GM19438 (cell line): ENCODE results near the gene BANP.
A peak's percentile ranks its signal among the peaks of the same experiment; 100 is the strongest.
"Not testable (repeated sequence)": the region's sequence is repeated elsewhere in the genome, so short reads cannot be mapped to it uniquely, and the experiment has no call there.

Source experiments
- ATAC-seq: cut with Tn5 transposase; IDR thresholded peaks from one replicate; pipeline ENCODE4 v1.9.1; 2021; ENCODE audit warnings: low read depth; ENCODE audit not compliant: unreplicated experiment

The BANP gene, protein sequence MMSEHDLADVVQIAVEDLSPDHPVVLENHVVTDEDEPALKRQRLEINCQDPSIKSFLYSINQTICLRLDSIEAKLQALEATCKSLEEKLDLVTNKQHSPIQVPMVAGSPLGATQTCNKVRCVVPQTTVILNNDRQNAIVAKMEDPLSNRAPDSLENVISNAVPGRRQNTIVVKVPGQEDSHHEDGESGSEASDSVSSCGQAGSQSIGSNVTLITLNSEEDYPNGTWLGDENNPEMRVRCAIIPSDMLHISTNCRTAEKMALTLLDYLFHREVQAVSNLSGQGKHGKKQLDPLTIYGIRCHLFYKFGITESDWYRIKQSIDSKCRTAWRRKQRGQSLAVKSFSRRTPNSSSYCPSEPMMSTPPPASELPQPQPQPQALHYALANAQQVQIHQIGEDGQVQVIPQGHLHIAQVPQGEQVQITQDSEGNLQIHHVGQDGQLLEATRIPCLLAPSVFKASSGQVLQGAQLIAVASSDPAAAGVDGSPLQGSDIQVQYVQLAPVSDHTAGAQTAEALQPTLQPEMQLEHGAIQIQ

DNA sequence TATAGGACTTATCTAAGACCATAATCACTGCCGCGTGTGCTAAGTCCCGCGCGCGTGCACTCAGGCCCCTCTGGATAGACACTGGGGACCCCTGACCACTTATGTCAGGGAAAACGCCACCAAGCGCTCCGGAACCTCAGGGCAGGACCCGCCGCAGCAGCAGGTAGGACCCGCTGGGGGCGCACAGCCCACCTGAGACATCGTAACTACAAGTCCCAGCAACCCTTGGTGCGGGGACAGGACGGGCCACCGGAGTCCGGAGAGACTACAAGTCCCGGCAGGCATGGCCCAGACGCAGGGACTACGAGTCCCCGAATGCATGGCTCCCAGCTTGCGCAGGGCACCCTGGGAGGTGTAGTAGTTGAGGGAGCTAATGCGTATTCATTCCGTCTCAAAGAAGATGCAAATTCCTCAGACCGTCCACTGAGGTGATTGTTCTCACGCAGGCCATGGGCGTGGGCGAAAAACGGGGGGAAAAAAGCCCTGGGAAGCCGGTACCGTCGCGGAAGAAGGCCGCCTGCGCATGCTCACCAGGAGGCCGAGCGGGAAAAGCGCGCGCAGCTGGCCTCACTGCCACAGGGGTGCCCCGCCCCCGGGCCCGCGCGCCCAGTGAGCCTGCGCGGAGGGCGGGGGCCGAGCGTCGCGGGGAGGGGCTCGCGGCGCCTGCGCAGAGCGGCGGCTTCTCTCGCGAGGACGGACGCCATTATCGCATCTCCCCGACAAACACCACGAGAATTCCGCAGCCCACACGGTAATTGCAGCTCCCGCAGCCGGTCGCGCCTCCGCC is at the start of gene BANP:
Gene BANP, plus strand, starts transcription at position 670 of the 787 bp plus-strand sequence. CDS start 23,682 bp downstream, outside the sequence.
- ATAC-seq, result peak; percentile 88

DNA sequence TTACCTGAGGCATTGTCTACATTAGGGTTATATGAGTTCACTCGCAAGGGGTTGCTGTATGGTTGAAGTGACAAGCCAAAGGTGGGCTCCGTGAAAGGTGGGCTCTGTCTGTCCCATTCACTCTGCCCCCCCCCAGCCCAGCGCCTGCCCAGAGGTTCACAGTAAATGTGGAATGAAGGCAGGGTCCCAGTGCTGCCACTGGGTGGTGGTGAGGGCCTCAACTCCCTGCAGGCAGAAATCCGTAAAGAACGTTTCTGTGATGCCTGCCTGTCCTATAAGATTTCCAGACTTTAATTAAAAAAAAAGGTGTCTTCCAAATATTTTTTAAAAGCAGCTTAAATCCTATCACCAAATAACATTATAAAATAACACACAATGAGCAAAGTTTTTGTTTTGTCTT is 46.3 kb upstream of the BANP start:
- not testable (repeated sequence) for ATAC-seq

DNA sequence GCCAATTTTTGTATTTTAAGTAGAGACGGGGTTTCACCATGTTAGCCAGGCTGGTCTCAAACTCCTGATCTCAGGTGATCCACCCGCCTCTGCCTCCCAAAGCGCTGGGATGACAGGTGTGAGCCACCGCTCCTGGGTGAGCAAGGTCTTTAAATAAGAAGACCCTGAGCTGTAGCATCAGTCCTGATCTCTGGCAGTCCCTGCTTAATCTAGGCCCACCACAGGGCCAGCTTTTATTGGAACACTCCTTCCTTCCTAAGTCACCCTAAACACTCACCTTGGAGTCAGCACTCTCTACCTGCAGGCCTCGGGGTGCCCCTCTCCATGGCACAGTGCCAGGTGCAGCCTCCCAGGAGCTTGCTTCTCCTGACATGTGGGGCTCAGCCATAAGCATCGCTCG is 45.7 kb upstream of the BANP start:
- ATAC-seq, result not testable (repeated sequence)

DNA sequence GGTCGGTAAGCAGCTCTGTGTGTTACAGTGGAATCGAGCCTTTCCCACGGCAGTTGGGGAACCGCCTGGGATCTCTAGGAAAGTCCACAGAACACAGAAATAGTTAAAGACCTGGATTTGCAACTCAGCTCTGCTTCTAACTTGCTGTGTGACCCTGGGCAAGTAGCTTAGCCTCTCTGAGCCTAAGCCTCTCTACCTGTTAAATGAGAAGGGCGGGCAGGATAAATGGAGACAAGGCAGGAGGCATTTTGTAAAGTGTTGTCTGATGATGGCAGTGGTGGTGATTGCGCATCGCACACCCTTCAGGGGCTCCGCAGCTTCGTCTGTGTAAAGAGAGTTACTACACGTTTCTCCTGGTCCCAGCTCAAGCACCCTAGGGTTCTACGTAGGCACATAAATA is 43.1 kb upstream of the BANP start:
- not testable (repeated sequence) for ATAC-seq

DNA sequence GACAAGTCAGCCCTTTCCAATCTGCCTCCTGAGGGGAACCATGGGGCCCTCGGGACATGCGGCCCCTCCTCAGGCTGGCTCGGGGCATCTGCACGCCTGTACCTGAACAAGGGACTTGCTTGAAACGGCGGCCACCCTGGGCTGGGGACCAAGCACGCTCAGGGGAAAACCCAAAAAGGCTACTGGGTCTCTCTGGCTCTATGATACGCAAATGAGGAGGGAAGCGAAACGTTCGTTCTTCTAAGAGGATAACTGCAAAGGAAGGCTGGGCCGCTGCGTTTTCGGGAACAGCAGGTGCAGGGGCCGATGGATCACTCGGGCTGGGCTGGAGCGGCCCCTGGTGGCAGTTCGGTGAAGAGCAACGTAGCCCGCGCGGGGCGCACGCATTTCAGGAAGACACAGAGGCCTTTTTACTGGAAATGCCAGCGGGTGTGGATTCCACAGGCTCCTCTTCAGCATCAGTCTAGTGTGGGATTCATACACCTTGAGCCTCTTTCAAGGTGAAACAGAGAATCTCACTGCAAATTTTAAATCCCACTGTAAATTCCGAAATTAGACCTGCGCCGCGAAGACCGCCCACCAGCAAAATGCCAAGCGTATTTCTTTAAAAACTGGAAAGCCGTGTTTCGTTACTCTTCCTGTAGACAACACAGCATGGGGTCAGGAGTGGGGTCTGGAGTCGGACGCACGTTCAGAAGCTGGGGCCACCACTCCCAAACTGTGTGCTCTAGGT is 41.9 kb upstream of the BANP start:
- peak; percentile 89 for ATAC-seq

DNA sequence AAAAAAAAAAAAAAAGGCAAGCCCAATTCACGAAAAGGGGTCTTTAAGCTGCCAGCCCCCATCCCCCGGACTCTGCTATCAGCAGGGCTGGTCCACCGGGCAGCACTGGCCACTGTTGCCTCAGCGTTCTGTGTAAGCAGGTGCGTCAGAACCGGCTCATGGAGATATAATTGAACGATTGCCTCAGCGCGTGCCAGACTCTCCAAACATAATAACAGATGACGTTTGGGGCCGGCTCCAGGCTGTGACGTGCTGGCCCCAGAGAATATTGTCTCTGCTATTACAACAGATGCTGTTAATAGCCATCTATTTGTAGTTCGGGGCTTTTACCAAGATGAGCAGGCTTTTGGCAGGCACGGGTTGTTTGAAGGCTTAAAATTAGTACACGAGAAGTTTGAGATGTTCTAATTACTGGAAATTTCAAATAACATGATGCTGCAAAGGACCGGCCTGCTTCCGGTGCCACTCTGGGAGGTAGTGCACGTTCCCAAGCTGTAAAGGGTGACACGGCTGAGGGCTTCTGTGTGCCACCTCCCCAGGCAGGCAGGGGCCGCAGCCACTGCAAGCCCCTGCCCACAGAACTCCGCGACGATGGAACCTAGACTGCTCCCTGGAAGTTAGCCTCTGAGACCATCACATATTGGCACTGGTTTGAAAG is 40.0 kb upstream of the BANP start:
- not testable (repeated sequence) for ATAC-seq

DNA sequence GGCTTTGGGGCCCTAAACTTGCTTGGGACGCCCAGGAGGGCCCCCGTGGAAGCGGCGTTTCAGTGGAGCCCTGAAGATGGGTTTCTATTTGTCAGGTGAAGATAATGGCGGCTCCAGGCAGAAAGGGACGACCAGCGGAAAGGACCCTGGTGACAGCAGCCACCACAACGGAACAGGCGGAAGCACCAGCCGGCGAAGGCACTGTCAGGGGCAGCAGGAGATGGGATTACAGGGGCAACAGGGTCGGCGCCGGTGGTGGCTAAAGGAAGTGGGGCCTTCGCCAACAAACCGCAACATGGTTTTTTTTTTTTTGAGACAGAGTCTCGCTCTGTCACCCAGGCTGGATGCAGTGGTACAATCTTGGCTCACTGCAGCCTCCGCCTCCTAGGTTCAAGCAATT is 38.5 kb upstream of the BANP start:
- not testable (repeated sequence) for ATAC-seq

DNA sequence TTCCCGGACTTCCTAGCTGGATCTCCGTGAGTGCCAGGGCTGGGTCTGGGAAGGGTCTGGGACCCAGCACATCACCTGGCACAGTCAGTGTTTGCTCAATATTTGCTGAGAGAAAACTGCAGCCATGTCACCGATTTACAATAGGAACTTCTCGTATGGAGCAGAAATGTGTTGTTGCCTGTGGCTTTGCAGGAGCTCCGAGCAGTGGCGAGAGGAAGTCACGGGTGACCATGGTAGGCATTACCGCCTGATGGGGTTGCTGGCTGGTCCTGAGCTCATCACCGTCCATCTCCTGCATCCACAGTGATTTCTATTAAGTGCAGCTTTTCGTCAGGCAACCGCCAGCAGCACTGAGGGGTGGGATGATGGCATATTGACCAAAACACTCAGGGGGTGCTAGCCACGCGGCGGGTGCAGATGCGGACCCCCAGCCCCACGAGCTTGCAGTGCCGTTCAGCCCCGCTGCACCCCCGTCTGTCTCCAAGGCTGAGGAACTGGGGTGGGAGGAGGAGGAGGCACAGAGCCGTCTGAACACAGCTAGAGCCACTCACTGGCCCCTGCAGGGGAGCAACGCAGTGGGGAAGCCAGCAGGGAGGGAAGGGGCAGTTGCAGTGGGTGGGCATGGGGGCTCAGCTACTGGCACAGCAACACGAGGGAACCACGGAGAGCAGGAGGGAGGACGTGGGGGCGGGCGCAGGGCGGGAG is 37.1 kb upstream of the BANP start:
- not testable (repeated sequence) for ATAC-seq

DNA sequence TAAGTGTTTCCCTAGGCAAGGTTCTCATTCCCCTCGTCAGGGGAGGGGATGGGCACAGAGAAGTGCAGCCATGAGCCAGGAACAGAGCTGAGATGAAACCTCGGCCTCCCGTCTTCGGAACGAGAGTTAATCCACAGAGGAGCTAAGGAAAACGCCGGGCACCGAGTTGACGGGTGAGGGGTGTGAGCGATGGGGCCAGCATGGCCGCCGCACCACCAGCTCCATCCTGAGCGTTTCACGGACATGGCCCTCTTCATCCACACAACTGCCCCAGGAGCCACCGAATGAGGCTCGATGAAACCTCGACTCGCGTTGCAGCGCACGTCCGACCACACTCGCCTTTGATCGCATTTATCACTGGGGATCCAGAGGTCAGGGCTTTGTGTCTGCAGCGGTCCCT is 36.4 kb upstream of the BANP start:
- no peak for ATAC-seq

DNA sequence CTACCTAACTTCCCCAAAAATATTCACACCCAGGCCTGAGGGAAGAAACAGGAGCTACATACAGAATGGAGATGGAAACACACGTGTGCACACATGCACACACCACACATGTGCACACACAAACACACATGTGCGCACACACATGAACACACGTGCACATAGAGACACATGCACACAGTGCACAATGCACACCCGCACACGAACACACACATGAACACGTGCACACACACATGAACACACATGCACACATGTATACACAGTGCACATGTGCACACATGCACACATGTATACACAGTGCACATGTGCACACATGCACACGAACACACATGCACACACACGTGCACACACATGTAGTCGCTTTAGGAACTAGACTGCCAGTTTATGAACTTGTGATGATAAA is 33.7 kb upstream of the BANP start:
- no peak for ATAC-seq

DNA sequence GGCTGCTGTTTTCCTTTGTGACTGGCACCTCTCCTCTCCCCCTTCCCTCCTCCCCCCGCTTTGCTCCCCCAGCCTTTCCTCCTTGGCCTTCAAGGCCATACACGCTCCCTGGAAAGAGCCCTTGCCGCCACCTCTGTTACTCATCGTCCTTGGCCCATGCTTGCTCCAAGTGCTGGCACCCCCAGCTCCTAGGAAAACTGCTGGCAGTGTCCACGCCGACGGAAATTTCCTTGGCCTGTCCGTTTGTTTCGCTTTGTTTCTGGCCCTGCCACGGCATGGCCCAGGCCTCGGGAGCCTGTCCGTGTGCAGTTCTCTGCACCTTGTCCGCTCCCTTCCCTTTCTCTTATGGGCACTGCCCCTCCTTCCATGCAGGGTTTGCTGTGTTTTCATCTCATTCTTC is 32.9 kb upstream of the BANP start:
- no peak for ATAC-seq

DNA sequence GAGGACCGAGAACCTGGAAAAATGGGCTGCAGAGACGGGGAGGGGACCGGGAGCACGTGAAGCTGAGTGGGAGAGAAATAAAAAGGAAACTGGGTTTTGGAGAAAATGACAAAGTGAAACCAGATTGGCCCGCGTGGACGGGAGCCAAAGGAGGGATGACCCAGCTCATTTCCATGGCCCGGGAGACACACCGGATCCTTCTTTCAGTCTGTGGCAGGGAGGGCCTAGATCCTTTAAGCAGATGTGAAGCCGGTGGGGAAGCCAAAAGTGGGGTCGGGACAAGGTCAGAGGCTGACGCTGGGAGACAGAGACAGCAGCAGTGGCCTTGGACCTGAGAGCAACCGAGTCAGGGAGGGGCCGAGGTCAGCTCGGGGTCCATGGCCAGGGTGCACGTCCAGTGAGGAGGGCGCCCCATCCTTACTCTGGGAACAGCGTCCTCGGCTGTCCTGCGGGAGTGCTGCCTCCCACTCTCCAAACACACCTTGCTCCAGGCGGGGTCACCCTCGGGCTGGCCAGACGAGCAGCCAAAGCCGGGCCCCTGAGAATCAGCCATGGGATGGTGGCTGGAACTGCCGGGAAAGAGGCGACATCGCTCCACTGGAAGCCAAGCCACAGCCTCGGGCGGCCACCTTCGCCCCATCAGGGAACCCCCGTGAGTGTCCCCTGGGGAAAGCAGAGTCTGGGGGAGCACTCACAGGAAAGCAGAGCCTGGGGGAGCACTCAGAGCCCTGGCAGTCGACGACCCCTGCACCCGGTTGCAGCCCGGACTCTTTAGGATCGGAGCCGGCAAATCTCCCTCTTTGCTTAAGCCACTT is 32.2 kb upstream of the BANP start:
- no peak for ATAC-seq

DNA sequence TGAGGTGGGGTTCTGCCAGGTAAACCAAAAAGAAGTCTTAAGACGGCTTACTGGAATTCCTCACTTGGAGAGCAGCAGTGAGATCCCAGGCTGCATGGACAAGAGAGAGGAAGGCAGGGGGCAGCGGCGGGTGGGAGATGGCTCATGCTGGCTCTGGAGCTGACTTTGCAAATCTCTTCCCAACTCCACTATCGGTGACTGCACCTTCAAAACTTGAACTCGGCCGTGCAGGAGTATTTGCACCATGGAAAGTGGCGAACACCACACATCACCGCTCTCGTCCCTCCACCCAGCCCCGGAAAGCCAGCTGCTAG is 31.6 kb upstream of the BANP start:
- ATAC-seq, result no peak

DNA sequence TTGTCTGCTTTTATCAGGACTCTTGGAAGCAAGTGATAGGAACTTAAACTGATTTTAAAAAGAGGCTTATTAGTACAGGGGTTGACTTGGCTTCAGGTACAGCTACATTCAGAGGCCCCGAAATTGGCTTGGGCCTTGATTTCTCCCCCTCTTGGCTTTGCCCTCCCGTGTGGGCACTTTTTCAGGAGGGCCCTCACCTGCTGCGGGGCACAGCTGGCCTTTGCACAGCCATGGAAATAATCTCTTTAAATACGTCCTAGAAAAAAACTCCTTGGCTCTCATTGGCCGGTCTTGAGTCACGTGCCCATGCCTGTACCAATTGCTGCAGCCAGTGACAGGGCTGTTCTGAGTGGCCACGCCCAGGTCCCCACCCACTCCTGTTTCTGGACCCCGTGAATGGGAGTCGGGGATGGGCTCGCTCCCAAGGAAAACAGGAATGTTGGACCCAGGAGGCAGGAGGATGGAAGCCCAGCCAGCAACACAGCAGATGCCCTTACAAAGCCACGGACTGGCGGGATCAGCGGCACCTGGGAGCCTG is 29.9 kb upstream of the BANP start:
- ATAC-seq, result no peak

DNA sequence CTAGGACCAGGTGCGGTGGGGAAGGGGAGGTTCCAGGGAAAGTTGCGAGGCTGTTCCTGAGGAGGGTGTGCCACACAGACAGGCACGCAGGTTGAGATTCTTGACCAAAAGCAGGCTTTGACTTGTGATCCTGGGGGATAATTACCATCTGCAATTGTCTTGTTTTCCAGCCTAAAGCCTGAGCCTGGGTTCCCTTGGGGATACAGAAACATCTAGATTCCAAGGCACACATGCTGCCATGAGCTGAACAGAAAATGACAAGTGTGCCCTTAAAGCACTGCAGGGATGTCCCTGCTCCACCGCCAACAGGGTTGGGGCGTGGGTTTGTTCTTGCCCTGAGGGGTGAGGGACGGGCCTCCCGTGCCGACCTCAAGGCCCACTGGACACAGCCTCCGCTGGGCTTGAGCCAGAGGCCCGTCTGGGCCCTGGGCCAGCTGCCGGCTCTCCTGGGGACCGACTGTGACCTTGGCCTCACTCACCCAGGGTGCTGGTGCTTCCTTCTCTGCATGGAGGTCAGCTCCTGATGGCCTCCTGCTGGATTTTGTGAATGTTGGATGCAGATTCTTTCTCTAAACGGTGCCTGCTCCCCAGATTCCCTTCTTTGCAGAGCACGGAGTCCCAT is 28.9 kb upstream of the BANP start:
- ATAC-seq, result no peak

DNA sequence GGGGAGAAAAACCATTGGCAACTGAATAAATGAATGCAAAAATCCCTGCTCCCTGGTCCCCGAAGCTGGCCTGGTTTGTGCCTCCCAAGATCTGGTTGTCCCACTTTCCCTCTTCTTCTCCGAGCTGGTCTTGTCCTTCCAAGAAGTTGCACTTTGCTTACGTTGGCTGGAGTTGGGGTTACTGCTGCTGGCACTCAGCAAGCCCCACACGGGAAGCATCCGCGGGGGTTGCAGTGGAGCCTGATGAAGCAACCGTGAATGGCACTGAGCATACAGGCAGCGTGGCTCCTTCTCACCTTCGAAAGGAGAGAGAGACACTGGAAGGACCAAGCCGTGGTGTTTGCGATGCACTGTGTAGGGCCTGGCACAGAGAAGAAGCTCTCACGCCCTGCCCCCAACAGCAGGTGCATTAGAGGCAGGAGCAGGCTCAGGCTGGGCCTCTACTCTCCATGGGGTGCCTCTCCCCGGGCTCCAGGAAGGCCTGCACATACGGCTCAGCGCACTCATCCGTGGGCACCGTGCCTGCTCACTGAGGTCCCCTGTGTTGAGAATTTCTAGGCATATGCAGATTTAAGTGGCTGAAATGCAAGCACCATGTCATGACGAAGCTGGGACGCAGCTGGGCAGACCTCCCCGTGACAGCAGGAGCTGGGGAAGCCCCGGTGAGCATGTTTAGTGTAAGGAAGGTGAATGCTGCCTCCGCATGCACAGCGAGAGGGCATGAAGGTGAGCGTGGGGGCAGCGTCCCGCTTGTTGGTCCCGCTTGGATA is 27.0 kb upstream of the BANP start:
- ATAC-seq, result no peak

DNA sequence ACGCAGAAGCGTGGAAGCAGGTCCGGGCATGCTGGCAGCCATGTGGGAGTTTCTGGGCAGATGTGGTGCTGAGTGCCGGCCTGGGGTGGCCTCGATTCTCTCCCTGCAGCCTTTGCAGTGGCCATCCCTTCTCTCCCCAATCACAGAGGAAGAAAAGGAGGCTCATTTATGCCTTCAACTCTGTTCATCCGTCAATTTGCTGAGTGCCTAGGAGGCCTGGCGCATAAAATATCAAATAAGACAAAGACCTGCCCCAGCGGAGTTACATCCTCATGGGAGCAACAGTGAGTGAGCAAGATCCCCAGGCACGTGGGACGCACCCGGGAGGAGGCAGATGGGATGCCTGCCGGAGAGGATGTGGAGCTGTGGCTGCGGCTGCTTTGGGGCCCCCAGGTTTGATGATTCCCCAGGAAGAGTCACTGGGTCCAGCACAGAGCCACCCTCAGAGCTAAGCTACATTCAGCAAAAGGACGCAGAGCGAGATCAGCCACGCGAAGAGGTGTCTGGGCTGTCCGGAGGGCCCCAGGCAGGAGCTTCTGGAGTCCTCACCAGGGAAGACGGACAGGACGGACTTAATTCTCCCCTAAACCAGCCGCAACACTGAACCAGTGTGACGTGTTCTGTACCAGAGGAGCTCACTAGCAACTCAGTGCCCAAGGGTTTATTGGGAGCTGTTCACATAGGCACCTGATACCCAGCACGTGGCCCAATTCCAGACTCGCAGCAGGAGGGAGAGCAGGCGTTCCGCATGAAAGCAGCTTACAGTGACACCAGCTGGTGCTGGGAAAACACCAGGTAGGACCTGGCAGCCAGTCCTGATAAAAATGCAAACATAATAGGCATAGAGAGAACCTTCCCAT is 26.2 kb upstream of the BANP start:
- ATAC-seq, result no peak
